Right lobe of liver (tissue), 4 donors: ENCODE data around the gene GRAMD2A.

Experiments used
- CTCF ChIP-seq, 4 donors: fragments of 200-600 bp in 3 of 4; fragments of 450-650 bp in 1 of 4; IDR thresholded peaks; one replicate each; pipeline versions ENCODE4 v1.5.1 to v1.8.0; 2016 to 2022; ENCODE audit warnings: antibody characterized with exemption in 4 of 4, mild to moderate bottlenecking in 2 of 4
- POLR2A ChIP-seq: fragments of 450-650 bp; IDR thresholded peaks from one replicate; pipeline ENCODE4 v1.6.1; 2017; ENCODE audit warnings: antibody characterized with exemption, mild to moderate bottlenecking
- donor health status: DM: no; HTN: no; CAD: no.
- donor health status: DM: no; HTN: no; CAD: no.
- donor health status: DM: no; HTN: yes; CAD: no.

- TF ChIP-seq POLR2A (no peak), CTCF (IDR thresholded peaks at IDR 0.05) (no peak)
Measured at GRCh38 chr15:72176159-72176558, 21.4 kb downstream of the GRAMD2A start.
